ENCODE results near the gene SERPINA7. TPM values are rescaled to one million over a fixed set of nuclear protein-coding genes. Genes with fewer than 3 reads are reported as not detected.

SERPINA7 gene
- polyA plus RNA-seq, 1 donor (not counting 4 experiments of a cell fraction or from before 2014, with no cell fraction given), result not detected

DNA sequence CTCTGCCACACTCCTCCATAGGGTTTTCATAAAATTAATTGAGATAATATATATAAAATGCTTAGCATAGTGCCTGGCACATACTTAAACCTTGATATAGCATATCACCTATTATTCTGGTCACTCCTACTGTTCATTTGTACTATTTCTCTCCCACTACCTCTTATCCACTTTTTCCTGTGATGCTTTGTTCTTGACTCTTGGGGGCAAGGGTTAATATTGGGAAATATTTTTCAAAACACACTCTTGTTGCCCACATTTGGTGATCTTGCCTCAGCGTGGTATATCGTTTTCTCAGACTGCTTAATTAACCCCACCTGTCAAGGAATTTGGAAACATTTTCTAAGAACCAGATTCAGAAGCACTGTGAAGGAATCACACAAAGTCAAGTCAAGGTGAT is 16.3 kb downstream of the SERPINA7 start:
- Histone ChIP-seq H3K36me3 (ENCODE audit: control insufficient read depth in 2 of 2, extremely low read depth in 1 of 2, insufficient read depth in 2 of 2, low read length in 2 of 2) (no peaks in the 10 kb centered on the region), H3K79me2 (ENCODE audit: control insufficient read depth, insufficient read depth, low read length) (no peaks in the 10 kb centered on the region)
- dilution Hi-C loops (cut with MboI; ENCODE audit: extremely low pct_ligation_motif_present, low sequenced_read_pairs), result no loop called here

GRCh38 chrX:106014119-106014775 is 24.3 kb downstream of the SERPINA7 start:
- TF ChIP-seq EZH2 (IDR thresholded peaks at IDR 0.05; ENCODE audit: low read length) (no peak), CTCF (optimal IDR thresholded peaks at IDR 0.05 in 1 of 3, IDR thresholded peaks at IDR 0.05 in 1 of 3, conservative IDR thresholded peaks at IDR 0.05 in 1 of 3; ENCODE audit: extremely low read depth in 1 of 3, insufficient read depth in 2 of 3, low read length in 3 of 3) (no peak)

More for the DNA sequence above, 16.3 kb downstream of the SERPINA7 start:
- no peak overlapping the region for H3K27ac ChIP-seq (ENCODE audit: control insufficient read depth, insufficient read depth, low read length)
- H4K20me1 ChIP-seq (ENCODE audit: control insufficient read depth, extremely low read depth, insufficient read depth, low read length), result no peaks in the 10 kb centered on the region
- H3K4me3 ChIP-seq (ENCODE audit: control insufficient read depth in 2 of 3, extremely low read depth in 1 of 3, insufficient read depth in 2 of 3, low read depth in 1 of 3, low read length in 3 of 3), result no peak overlapping the region
- no peak overlapping the region for H2AFZ ChIP-seq (ENCODE audit: control insufficient read depth, low read length)
- no peak overlapping the region for H3K9ac ChIP-seq (ENCODE audit: control insufficient read depth, extremely low read depth, insufficient read depth, low read length)
- no peak overlapping the region for H3K4me2 ChIP-seq (ENCODE audit: control insufficient read depth, extremely low read depth, insufficient read depth, low read depth, low read length)
- DNase-seq (ENCODE audit: low read depth, low spot score) (no peak), FAIRE-seq (no peak)
- no peaks in the 10 kb centered on the region for H3K9me1 ChIP-seq (ENCODE audit: control insufficient read depth, extremely low read depth, insufficient read depth, low read length)
- no peak for TF ChIP-seq EZH2 (IDR thresholded peaks at IDR 0.05; ENCODE audit: low read length)
- no peak for TF ChIP-seq CTCF (optimal IDR thresholded peaks at IDR 0.05 in 1 of 3, IDR thresholded peaks at IDR 0.05 in 1 of 3, conservative IDR thresholded peaks at IDR 0.05 in 1 of 3; ENCODE audit: extremely low read depth in 1 of 3, insufficient read depth in 2 of 3, low read length in 3 of 3)
- no peaks in the 10 kb centered on the region for H3K27me3 ChIP-seq (ENCODE audit: control insufficient read depth, extremely low read depth, insufficient read depth, low read length)
- H3K9me3 ChIP-seq (ENCODE audit: control insufficient read depth, low read depth, low read length), result no peaks in the 10 kb centered on the region
- H3K4me1 ChIP-seq (ENCODE audit: control insufficient read depth, extremely low read depth, insufficient read depth, low read length), result no peaks in the 10 kb centered on the region

More at GRCh38 chrX:106014119-106014775, 24.3 kb downstream of the SERPINA7 start:
- H2AFZ ChIP-seq (ENCODE audit: control insufficient read depth, low read length), result no peak overlapping the region
- H3K4me2 ChIP-seq (ENCODE audit: control insufficient read depth, extremely low read depth, insufficient read depth, low read depth, low read length), result no peak overlapping the region
- dilution Hi-C loops (cut with MboI; ENCODE audit: extremely low pct_ligation_motif_present, low sequenced_read_pairs), result no loop called here
- no peak overlapping the region for H3K27ac ChIP-seq (ENCODE audit: control insufficient read depth, insufficient read depth, low read length)
- no peak for DNase-seq (ENCODE audit: low read depth, low spot score)
- no peak for FAIRE-seq
- no peaks in the 10 kb centered on the region for H3K9me3 ChIP-seq (ENCODE audit: control insufficient read depth, low read depth, low read length)
- H3K9me1 ChIP-seq (ENCODE audit: control insufficient read depth, extremely low read depth, insufficient read depth, low read length), result no peaks in the 10 kb centered on the region
- no peaks in the 10 kb centered on the region for H3K79me2 ChIP-seq (ENCODE audit: control insufficient read depth, insufficient read depth, low read length)
- H3K36me3 ChIP-seq (ENCODE audit: control insufficient read depth in 2 of 2, extremely low read depth in 1 of 2, insufficient read depth in 2 of 2, low read length in 2 of 2), result no peaks in the 10 kb centered on the region
- H3K9ac ChIP-seq (ENCODE audit: control insufficient read depth, extremely low read depth, insufficient read depth, low read length), result no peak overlapping the region
- no peaks in the 10 kb centered on the region for H3K27me3 ChIP-seq (ENCODE audit: control insufficient read depth, extremely low read depth, insufficient read depth, low read length)
- H4K20me1 ChIP-seq (ENCODE audit: control insufficient read depth, extremely low read depth, insufficient read depth, low read length), result no peaks in the 10 kb centered on the region
- no peak overlapping the region for H3K4me3 ChIP-seq (ENCODE audit: control insufficient read depth in 2 of 3, extremely low read depth in 1 of 3, insufficient read depth in 2 of 3, low read depth in 1 of 3, low read length in 3 of 3)
- no peaks in the 10 kb centered on the region for H3K4me1 ChIP-seq (ENCODE audit: control insufficient read depth, extremely low read depth, insufficient read depth, low read length)

All from keratinocyte (primary cell).